Body of pancreas (tissue), 4 donors: ENCODE measurements around the gene TCF3.

Experiments
- POLR2A ChIP-seq, 3 donors: fragments of 450-650 bp; IDR thresholded peaks; one replicate each; pipeline ENCODE4 v1.6.1; 2016; ENCODE audit warnings: antibody characterized with exemption in 3 of 3, mild to moderate bottlenecking in 2 of 3
- TF ChIP-seq, protein P1 (sequence below), 7 experiments: fragments of 450-650 bp in 4 of 7; fragments of 200-600 bp in 3 of 7; sonication (generic) in 3 of 7; IDR thresholded peaks; one replicate each; pipeline ENCODE4 v1.5.1; 2016 to 2019; ENCODE audit warnings: antibody characterized with exemption in 7 of 7

- TF ChIP-seq, protein P1, sequence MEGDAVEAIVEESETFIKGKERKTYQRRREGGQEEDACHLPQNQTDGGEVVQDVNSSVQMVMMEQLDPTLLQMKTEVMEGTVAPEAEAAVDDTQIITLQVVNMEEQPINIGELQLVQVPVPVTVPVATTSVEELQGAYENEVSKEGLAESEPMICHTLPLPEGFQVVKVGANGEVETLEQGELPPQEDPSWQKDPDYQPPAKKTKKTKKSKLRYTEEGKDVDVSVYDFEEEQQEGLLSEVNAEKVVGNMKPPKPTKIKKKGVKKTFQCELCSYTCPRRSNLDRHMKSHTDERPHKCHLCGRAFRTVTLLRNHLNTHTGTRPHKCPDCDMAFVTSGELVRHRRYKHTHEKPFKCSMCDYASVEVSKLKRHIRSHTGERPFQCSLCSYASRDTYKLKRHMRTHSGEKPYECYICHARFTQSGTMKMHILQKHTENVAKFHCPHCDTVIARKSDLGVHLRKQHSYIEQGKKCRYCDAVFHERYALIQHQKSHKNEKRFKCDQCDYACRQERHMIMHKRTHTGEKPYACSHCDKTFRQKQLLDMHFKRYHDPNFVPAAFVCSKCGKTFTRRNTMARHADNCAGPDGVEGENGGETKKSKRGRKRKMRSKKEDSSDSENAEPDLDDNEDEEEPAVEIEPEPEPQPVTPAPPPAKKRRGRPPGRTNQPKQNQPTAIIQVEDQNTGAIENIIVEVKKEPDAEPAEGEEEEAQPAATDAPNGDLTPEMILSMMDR (IDR thresholded peaks at IDR 0.05) = no peak
- TF ChIP-seq POLR2A (IDR thresholded peaks at IDR 0.05) = no peak
These were observed 5.6 kb downstream of the TCF3 start for GRCh38 chr19:1646659-1647453.
